Measurements from ENCODE around the gene HK1. TPM values are rescaled to one million over a fixed set of nuclear protein-coding genes. Genes with fewer than 3 reads are reported as not detected.
"Not testable (repeated sequence)": the region's sequence is repeated elsewhere in the genome, so short reads cannot be mapped to it uniquely, and the experiment has no call there.

Gene HK1
- total RNA-seq, 1 experiment from 2014 or later: 41.4 TPM

- DNase-seq (ENCODE audit: extremely low read depth, low read depth): not testable (repeated sequence)
Measured at GRCh38 chr10:69325637-69326523, 47.6 kb downstream of the HK1 start.

DNA sequence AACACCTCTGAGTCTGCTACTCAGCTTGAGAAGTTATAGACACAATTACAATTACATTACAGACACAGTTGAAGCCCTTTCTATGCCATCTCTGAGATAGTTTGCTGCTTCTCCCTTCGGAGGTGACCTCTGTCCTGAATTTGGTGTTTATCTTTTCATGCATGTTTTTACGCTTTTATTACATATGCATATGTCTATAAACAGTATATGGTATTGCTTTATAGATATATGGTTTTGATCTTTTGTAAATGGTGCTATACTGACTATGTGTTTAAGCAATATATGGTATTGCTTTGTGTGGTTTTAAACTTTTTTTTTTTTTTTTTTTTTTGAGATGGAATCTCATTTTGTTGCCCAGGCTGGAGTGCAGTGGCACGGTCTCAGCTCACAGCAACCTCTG, 48.4 kb downstream of the HK1 start:
- DNase-seq (ENCODE audit: extremely low read depth, low read depth): no peak

DNA sequence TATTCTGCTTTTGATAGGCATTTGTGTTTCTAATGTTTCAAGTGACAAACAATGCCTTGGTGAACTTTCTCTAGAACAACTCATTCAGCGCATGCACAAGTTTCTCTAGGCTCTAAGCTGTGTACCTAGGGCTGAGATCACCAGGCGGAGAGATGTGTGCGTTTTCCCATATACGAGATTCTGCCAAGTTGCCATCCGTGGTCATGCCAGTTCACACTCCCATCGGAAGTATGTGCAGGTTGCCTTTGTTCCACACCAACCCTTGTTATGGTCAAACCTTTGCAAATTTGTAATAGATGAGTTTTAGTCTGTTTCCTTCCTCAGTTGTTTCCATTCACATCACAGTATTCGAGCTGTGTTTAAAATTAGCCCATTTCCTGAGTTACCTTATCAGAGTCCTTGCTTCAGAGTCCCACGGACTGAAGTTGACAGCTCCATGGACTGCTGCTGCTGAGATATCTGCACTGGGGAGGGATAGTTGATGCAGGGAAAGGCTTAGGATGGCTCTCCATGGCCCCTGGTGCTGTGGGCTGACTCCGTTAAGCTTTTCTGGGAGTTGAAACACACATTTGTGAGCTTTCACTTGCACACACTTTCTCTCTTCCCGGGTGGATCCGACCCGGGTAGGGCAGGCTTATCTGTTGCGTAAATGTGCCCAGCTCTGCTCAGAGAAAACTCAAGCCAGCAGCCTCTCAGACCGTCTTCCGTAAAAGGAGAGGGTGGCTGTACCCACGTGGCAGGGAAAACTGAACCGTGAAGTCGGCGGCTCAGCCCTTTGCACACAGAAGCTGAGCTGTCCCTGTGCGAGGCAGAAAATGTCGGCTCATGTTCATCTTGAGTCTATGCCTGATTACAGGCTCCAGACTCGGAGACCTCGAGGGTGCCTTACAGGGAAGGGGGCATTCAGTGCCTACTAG, 49.4 kb downstream of the HK1 start:
- DNase-seq (ENCODE audit: extremely low read depth, low read depth): no peak

DNA sequence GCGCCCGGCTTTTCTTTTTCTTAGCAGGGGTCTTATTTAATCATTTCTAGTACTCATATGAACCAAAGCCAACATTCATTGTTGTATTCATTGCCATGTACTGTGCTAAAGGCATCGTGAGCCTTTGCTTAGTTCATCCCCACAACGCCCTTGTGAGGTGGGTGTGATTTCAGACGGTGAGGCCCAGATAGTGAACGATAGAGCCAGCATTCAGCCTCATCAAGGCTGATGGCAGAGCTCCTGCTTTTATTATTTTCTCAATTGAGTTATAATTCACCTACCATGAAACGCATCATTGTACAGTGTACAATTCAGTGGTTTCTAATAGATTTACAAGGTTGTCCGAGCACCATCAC, 50.1 kb downstream of the HK1 start:
- no peak for DNase-seq (ENCODE audit: extremely low read depth, low read depth)

GRCh38 chr10:69328888-69329287, 50.6 kb downstream of the HK1 start:
- DNase-seq (ENCODE audit: extremely low read depth, low read depth): not testable (repeated sequence)

- no peak for DNase-seq (ENCODE audit: extremely low read depth, low read depth)
Measured at GRCh38 chr10:69329721-69330178, 51.5 kb downstream of the HK1 start.

- DNase-seq (ENCODE audit: extremely low read depth, low read depth): no peak
Measured at GRCh38 chr10:69331161-69331560, 52.9 kb downstream of the HK1 start.

- DNase-seq (ENCODE audit: extremely low read depth, low read depth): no peak
Measured at GRCh38 chr10:69332278-69333010, 54.1 kb downstream of the HK1 start.

DNA sequence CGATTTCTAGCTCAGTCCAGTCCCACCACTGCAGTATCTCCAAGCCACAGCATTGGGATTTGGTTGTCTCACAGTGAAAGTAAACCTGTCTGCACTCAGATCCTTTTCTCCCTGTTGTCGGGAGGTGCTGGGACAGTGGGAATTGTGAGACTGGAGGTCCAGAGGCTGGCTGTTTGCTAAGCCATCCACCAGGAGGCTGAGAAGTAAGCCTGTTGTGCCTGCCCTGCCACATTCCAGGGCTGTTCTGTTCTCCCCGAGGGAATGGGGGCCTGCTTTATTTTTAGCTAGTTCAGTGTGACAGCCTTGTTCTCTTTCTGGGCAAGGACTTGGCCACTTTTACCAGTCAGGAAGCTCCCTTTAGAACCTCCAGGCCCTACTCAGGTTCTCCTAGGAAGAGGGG, 54.9 kb downstream of the HK1 start:
- no peak for DNase-seq (ENCODE audit: extremely low read depth, low read depth)

DNA sequence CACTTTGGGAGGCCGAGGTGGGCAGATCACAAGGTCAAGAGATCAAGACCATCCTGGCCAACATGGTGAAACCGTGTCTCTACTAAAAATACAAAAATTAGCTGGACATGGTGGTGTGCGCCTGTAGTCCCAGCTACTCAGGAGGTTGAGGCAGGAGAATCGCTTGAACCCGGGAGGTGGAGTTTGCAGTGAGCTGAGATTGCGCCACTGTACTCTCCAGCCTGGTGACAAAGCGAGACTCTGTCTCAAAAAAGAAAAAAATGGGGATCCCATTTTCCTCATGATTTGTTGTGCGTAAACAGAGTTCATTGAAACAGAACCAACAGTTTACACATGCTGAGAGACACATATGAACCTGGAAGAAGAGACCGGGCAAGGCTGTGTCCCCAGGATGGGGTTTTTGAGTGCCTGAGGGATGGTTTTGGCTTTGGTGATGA, 55.6 kb downstream of the HK1 start:
- DNase-seq (ENCODE audit: extremely low read depth, low read depth): not testable (repeated sequence)

- no peak for DNase-seq (ENCODE audit: extremely low read depth, low read depth)
Measured at GRCh38 chr10:69334302-69335062, 56.2 kb downstream of the HK1 start.

GRCh38 chr10:69335063-69335587, 56.8 kb downstream of the HK1 start:
- DNase-seq (ENCODE audit: extremely low read depth, low read depth): no peak

DNA sequence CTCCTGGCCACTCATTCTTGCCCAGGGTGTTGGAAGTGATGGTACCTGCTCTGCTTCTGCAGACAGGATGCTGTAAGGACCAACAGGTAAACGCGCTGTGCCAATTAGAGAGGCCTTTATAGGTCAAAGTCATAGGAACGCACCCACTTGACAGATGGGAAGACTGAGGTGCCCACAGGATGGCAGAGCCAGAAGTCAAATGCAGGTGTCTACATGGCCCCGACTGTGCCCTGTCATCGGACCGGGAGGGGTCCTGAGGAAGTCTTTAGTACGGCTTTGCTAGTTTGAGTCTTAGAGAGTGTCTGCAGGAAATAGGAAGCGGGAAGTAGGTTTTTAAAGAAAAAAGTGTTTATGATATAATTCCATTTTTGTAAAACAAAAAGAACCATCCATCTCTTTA, 57.3 kb downstream of the HK1 start:
- DNase-seq (ENCODE audit: extremely low read depth, low read depth): no peak

GRCh38 chr10:69336952-69337295, 58.6 kb downstream of the HK1 start:
- no peak for DNase-seq (ENCODE audit: extremely low read depth, low read depth)

- DNase-seq (ENCODE audit: extremely low read depth, low read depth): no peak
Measured at GRCh38 chr10:69337296-69338132, 59.2 kb downstream of the HK1 start.

- DNase-seq (ENCODE audit: extremely low read depth, low read depth): no peak
Measured at GRCh38 chr10:69338133-69338456, 59.8 kb downstream of the HK1 start.

DNA sequence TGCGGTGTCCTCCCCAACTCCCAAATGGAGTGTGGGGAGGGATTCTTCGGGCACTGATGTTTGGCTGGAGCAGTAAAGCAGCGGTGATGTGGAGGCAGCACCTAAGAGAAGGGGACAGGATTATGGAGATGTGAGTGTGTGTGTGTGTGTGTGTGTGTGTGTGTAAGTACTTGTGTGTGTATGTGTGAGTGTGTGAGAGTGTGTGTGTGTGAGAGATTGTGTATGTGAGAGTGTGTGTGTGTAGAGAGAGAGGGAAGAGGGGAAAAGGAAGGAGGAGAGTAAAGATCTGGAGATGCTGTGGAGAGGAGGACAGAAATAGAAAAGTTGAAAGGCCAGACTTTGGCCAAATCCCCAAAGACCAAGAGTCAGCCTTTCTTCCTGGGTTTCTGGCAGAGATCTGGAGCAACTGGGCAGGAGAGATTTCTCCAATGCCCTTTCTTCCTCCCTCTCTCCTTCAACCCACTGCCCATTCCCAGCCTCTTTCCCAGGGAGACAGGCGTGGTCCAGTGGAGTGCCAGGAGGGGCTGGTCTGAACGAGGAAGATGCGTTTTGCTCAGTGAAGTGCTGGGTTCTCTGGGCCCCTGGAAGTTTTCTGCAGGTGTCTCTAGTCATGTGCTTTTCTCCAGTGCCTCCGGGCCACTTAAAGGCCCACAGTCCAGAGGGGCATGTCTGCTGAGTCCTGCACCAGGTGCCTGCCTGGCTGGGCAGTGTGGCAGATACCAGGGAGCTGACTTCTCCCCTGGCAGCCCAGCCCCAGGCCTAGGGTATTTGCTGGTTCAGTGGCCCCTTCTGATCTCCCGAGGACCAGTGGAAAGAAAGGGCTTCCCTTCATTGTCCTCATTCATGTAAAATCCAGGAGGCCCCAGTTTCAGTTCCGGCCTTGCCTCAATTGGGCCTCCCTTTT, 60.5 kb downstream of the HK1 start:
- DNase-seq (ENCODE audit: extremely low read depth, low read depth): no peak

DNA sequence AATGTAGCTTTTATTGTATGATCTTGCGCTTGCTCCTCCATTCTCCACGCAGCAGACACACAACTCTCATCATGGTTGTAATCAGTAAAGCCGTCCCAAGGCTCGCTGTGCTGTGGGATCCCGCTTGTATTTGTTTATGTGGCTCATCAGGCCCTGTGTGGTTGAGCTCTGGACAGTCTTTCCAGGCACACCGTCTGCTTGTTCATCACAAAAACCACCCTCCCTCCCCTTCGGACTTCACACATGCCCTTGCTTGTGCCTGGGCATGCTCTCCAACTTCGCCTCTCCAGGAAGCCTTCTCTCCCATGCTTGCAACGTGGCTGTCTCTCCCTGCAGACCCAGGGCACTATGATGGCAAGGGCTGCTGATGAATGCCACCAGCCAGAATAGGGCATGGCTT, 62.4 kb downstream of the HK1 start:
- DNase-seq (ENCODE audit: extremely low read depth, low read depth): no peak
